ENCODE measurements around the gene FBXL7.

The FBXL7 gene

DNA sequence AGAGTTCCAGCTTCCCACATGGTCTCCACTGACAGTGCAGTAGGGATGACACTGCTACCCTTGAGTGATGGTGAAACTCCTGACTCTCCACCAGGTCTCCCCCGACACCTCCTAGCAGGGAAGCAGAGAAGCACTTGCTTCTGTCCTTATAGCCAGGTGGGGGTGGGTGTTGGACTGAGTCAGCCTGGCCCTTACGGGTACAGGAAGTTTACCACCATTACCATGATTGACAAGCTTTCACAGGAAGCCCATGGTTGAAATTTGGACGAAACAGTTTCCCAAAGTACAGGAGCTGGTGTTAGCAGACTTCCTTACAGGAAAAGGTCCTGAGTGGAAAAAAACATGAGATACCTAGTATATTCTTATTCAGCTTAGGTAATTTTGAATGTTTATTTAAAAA lies 3.1 kb upstream of the FBXL7 start:
- no peak for DNase-seq (ENCODE audit: low read depth, low spot score)
- ChIA-PET CTCF (interaction anchor here (1.3 to 2.7 kb wide), 3 partner anchors 295 to 326 kb away, joined by 4 to 10 read pairs (median 5); no protein-coding TSS in a partner anchor), POLR2A (no interaction called here)
- TF ChIP-seq, protein P1, sequence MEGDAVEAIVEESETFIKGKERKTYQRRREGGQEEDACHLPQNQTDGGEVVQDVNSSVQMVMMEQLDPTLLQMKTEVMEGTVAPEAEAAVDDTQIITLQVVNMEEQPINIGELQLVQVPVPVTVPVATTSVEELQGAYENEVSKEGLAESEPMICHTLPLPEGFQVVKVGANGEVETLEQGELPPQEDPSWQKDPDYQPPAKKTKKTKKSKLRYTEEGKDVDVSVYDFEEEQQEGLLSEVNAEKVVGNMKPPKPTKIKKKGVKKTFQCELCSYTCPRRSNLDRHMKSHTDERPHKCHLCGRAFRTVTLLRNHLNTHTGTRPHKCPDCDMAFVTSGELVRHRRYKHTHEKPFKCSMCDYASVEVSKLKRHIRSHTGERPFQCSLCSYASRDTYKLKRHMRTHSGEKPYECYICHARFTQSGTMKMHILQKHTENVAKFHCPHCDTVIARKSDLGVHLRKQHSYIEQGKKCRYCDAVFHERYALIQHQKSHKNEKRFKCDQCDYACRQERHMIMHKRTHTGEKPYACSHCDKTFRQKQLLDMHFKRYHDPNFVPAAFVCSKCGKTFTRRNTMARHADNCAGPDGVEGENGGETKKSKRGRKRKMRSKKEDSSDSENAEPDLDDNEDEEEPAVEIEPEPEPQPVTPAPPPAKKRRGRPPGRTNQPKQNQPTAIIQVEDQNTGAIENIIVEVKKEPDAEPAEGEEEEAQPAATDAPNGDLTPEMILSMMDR (IDR thresholded peaks at IDR 0.05; ENCODE audit: insufficient read depth, low read length, missing control alignments): no peak
- no peak overlapping the region for H3K4me3 ChIP-seq (ENCODE audit: low read depth, low read length)

DNA sequence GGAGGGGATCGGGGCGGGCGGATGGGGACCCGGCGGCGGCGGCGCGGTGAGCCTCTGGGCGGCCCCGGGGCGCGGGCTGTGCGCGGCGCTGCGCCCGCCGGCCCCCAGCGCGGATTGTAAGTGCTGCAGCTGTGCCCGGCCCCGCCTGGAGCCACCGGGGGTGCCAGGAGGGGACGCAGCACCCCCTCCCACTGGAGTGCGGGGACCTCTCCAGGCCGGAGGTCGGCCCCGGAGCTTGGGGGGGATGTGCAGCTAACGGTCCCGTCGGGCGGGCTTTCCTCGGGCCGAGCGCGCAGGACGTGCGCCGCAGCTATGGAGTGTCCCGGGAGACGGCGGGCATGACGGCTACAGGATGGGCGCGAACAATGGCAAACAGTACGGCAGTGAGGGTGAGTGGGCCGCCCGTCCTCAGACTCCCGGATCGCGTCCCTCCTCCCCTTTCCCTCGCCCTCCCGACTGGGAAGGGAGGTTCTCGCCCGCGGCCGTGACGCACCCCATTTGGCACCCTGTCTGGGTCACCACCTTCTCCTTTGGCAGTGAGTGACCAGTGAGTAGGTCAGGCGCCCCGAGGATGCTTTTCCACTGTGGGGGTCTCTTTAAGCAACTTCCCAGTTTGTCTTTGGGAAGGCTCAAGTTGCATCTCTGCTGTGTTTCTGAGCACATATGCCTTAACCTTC lies 483 bp downstream of the FBXL7 start:
- CTCF ChIA-PET: interaction anchor here (1.1 to 1.7 kb wide), 4 partner anchors 9 to 495 kb away, joined by 3 to 4 read pairs (median 3); no protein-coding TSS in a partner anchor
- TF ChIP-seq, protein P1 (IDR thresholded peaks at IDR 0.05; ENCODE audit: insufficient read depth, low read length, missing control alignments): no peak
- POLR2A ChIA-PET: interaction anchor here (1.0 to 2.2 kb wide), 6 partner anchors 9 to 289 kb away, joined by 3 to 7 read pairs (median 5); no protein-coding TSS in a partner anchor

DNA sequence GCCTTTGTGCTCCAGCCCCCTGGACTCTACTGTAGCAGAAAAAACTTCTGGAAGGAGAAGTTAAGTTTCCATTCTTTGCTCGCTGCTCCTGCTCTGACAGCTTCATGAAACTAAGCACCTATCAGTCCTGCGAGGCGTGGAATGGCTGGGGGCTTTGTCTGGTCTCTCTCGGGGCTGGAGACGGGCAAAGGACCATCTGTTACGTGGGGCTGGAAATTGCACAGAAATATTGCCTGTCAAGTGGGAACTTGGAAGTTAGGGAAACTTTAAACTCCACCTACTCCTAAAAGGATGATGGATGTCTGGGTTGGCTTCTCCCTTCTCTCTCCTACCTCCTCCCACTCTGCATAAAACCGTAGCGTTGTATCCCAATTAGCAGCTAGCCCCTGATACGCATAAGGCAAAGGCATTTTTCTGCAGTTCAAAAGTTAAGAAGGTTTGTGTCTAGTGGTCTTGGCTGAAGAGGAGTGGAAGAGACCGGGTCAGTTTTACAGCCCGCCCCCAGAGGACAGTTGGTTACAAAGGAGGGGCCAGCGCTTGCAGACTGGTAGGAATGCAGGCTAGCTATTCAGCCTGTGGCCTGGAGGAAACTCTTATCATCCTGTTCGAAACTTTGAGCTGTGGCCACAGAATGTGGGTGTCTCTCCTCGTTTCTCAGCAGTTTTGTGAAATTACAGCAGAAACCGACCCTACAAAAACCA lies 1.3 kb downstream of the FBXL7 start:
- TF ChIP-seq, protein P1 (IDR thresholded peaks at IDR 0.05; ENCODE audit: insufficient read depth, low read length, missing control alignments): peak; percentile 33
- DNase-seq (ENCODE audit: low read depth, low spot score): no peak
- peak overlapping the region; percentile 85 for H3K4me3 ChIP-seq (ENCODE audit: low read depth, low read length)
- ChIA-PET POLR2A (interaction anchor here (0.9 to 2.2 kb wide), 3 partner anchors 8 to 256 kb away, joined by 3 to 7 read pairs (median 5); no protein-coding TSS in a partner anchor), CTCF (interaction anchor here (0.7 to 1.9 kb wide), 6 partner anchors 123 to 492 kb away, joined by 3 to 5 read pairs (median 3); no protein-coding TSS in a partner anchor)

More for the DNA sequence above, 483 bp downstream of the FBXL7 start:
- no peak for DNase-seq (ENCODE audit: low read depth, low spot score)
- peak overlapping the region; percentile 85 for H3K4me3 ChIP-seq (ENCODE audit: low read depth, low read length)

DNA sequence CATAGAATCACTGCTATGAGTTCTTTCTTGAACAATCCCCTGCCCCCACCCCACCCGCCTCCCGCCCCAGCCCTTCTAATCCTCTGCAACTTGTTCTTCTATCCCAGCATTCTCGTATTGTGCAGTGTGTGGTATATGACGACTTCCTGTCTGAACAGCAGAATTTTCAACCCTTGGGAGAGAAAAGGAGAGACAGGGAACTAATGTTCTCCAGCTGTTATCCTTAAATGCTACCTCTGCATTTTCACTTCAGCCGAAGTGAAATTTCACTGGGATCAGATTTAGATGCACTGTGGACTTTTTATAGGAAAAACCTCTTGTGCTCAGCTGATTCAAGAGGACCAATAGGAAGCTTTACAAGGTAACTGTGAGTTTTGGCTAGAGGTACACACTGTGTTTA lies 2.2 kb downstream of the FBXL7 start:
- ChIA-PET POLR2A (interaction anchor here (0.9 kb wide), 1 partner anchor 7 kb away, joined by 3 read pairs; no protein-coding TSS in a partner anchor), CTCF (interaction anchor here (1.1 to 1.9 kb wide), 3 partner anchors 289 to 491 kb away, joined by 3 to 5 read pairs (median 3); no protein-coding TSS in a partner anchor)
- peak overlapping the region; percentile 85 for H3K4me3 ChIP-seq (ENCODE audit: low read depth, low read length)
- TF ChIP-seq, protein P1 (IDR thresholded peaks at IDR 0.05; ENCODE audit: insufficient read depth, low read length, missing control alignments): no peak
- no peak for DNase-seq (ENCODE audit: low read depth, low spot score)

DNA sequence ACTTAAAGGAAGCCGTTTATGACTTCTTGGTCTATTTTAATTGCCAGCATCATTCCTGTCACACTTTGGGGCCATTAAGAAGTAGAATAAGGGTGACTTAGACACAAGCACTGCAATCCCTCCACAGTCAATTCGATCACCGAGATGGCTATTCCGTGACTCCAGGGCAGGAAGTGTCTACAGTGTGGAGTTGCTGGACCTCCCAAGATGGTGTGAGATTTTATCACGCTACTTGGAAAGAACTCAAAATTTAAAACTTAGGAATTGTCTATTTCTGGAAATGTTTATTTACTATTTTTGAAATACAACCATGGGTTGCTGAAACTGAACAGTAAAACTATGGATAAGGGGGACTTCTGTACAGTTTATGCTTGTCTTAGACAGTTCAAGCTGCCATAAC lies 6.2 kb downstream of the FBXL7 start:
- TF ChIP-seq, protein P1 (IDR thresholded peaks at IDR 0.05; ENCODE audit: insufficient read depth, low read length, missing control alignments): no peak
- POLR2A ChIA-PET: no interaction called here
- CTCF ChIA-PET: no interaction called here
- no peak for DNase-seq (ENCODE audit: low read depth, low spot score)
- no peak overlapping the region for H3K4me3 ChIP-seq (ENCODE audit: low read depth, low read length)

DNA sequence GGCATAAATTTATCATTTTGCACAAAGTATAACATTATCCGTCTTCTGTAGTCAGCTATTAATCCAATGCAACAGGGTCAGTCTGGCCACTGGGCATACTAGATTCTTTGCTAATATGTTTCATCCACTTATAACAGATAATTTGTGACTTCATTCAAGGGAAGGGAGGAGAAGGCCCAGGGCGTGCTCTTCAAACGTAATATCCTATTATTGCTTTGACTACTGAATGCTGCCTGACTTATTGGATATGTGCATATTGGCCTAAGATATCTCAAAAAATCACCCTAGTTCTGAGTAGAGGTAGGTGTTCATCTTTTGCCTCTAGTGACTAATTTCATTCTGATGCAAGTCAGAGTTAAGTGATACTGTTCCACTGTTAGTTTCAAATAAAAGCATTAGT lies 6.9 kb downstream of the FBXL7 start:
- TF ChIP-seq, protein P1 (IDR thresholded peaks at IDR 0.05; ENCODE audit: insufficient read depth, low read length, missing control alignments): no peak

More for the DNA sequence above, 6.9 kb downstream of the FBXL7 start:
- H3K4me3 ChIP-seq (ENCODE audit: low read depth, low read length): no peak overlapping the region
- ChIA-PET POLR2A (no interaction called here), CTCF (no interaction called here)
- no peak for DNase-seq (ENCODE audit: low read depth, low spot score)
